Caco-2 (cell line): ENCODE measurements around the gene CSF1. TPM values are rescaled to one million over a fixed set of nuclear protein-coding genes. Genes with fewer than 3 reads are reported as not detected.

Experiments used
- BruUV-seq: library from RNA; stranded (reverse); fragments of 400-500 nt; replicated peaks from 2 replicates; lab custom pipeline; 2021; lab: Mats Ljungman, UMichigan
- CTCF ChIA-PET: fragments of 300-600 bp; sonication (Branson Sonifier 250); formaldehyde crosslinking; loops from one replicate; lab custom pipeline; 2022; ENCODE audit warnings: antibody characterized with exemption; lab: Charles Lee
- POLR2A ChIA-PET: fragments of 300-600 bp; sonication (Branson Sonifier 250); formaldehyde crosslinking; loops from one replicate; lab custom pipeline; 2022; ENCODE audit warnings: antibody characterized with exemption; lab: Charles Lee
- DNase-seq, 2 experiments: peaks; one replicate each; pipeline versions ENCODE4 v3.0.0 to v3.0.0-alpha.2; 2020 to 2022
- H3K27me3 ChIP-seq: replicated peaks from 2 replicates; pipeline ENCODE4 v1.6.0; 2011; ENCODE audit warnings: low read length; ENCODE audit not compliant: control insufficient read depth, insufficient read depth
- H3K36me3 ChIP-seq: 2 replicates; pipeline ENCODE4 v1.5.1; 2011; ENCODE audit warnings: low read length; ENCODE audit not compliant: control insufficient read depth, insufficient read depth
- H3K4me1 ChIP-seq: fragments of 250-450 bp; sonication (Bioruptor Pico); 2 replicates; pipeline ENCODE4 v1.5.1; 2020; ENCODE audit warnings: mild to moderate bottlenecking
- H3K4me3 ChIP-seq: 2 replicates; pipeline ENCODE4 v1.5.1; 2011; ENCODE audit warnings: low read depth, mild to moderate bottlenecking, control low read depth, low read length
- H3K9me3 ChIP-seq: fragments of 250-450 bp; sonication (Bioruptor Pico); 2 replicates; pipeline ENCODE4 v1.5.1; 2020; ENCODE audit warnings: mild to moderate bottlenecking, moderate library complexity
- H3K27ac Mint-ChIP-seq: one replicate; pipeline ENCODE4 v1.8.0; 2022; ENCODE audit warnings: mixed read lengths; ENCODE audit not compliant: unreplicated experiment
- H3K27me3 Mint-ChIP-seq: one replicate; pipeline ENCODE4 v1.8.0; 2022; ENCODE audit warnings: mixed read lengths; ENCODE audit not compliant: insufficient read depth, unreplicated experiment
- H3K36me3 Mint-ChIP-seq: one replicate; pipeline ENCODE4 v1.8.0; 2022; ENCODE audit warnings: mild to moderate bottlenecking, mixed read lengths; ENCODE audit not compliant: insufficient read depth, unreplicated experiment
- H3K4me1 Mint-ChIP-seq: one replicate; pipeline ENCODE4 v1.8.0; 2022; ENCODE audit warnings: low read depth, mixed read lengths; ENCODE audit not compliant: unreplicated experiment
- H3K4me3 Mint-ChIP-seq: one replicate; pipeline ENCODE4 v1.8.0; 2022; ENCODE audit warnings: mild to moderate bottlenecking, moderate library complexity, mixed read lengths; ENCODE audit not compliant: unreplicated experiment
- H3K9me3 Mint-ChIP-seq: one replicate; pipeline ENCODE4 v1.8.0; 2022; ENCODE audit warnings: mixed read lengths; ENCODE audit not compliant: unreplicated experiment
- intact Hi-C: fragments of 100-400 bp; cut with micrococcal nuclease; formaldehyde crosslinking; loops from one replicate; pipeline ENCODE4 v1.10.0; 2022; ENCODE audit not compliant: unreplicated experiment
- total RNA-seq: library from RNA; stranded (reverse); gene quantifications from 2 replicates; pipeline ENCODE4 v1.2.3, GENCODE V29; 2022
- TF ChIP-seq, protein P1 (sequence below), 2 experiments: fragments of 200-600 bp in 1 of 2; IDR thresholded peaks; 1 replicate in 1 of 2; 2 replicates in 1 of 2; pipeline versions ENCODE4 v1.5.1 to v1.8.0; 2011 to 2022; ENCODE audit warnings: antibody characterized with exemption in 1 of 2, control low read depth in 1 of 2, inconsistent platforms in 1 of 2, low read depth in 1 of 2, low read length in 1 of 2, mild to moderate bottlenecking in 1 of 2, moderate library complexity in 1 of 2; ENCODE audit not compliant: insufficient read depth in 1 of 2, severe bottlenecking in 1 of 2, unreplicated experiment in 1 of 2

The CSF1 gene
- total RNA-seq, 1 experiment from 2014 or later = 3.9 TPM

- Mint-ChIP-seq H3K9me3 (peaks cover 19% of the 10 kb centered on the region), H3K4me3 (peak overlapping the region; percentile 33), H3K27ac (peak overlapping the region; percentile 84), H3K36me3 (no peaks in the 10 kb centered on the region), H3K27me3 (no peaks in the 10 kb centered on the region), H3K4me1 (peaks cover 22% of the 10 kb centered on the region)
- no peaks in the 10 kb centered on the region for H3K36me3 ChIP-seq
- no peak for DNase-seq
- peaks cover 37% of the 10 kb centered on the region for H3K4me1 ChIP-seq
- BruUV-seq = no TSS peak
- TF ChIP-seq, protein P1, sequence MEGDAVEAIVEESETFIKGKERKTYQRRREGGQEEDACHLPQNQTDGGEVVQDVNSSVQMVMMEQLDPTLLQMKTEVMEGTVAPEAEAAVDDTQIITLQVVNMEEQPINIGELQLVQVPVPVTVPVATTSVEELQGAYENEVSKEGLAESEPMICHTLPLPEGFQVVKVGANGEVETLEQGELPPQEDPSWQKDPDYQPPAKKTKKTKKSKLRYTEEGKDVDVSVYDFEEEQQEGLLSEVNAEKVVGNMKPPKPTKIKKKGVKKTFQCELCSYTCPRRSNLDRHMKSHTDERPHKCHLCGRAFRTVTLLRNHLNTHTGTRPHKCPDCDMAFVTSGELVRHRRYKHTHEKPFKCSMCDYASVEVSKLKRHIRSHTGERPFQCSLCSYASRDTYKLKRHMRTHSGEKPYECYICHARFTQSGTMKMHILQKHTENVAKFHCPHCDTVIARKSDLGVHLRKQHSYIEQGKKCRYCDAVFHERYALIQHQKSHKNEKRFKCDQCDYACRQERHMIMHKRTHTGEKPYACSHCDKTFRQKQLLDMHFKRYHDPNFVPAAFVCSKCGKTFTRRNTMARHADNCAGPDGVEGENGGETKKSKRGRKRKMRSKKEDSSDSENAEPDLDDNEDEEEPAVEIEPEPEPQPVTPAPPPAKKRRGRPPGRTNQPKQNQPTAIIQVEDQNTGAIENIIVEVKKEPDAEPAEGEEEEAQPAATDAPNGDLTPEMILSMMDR (IDR thresholded peaks at IDR 0.05; ENCODE audit: insufficient read depth in 1 of 2, low read depth in 1 of 2, low read length in 1 of 2, severe bottlenecking in 1 of 2, unreplicated experiment in 1 of 2) = no peak
- intact Hi-C loops = loop anchor here (1.0 to 5.0 kb wide), 3 partner anchors 13 to 35 kb away; partner anchors contain the start of gene AHCYL1
- ChIA-PET CTCF (interaction anchor here (1.2 kb wide), 2 partner anchors 13 to 37 kb away, joined by 4 to 10 read pairs; partner anchors contain the start of gene AHCYL1), POLR2A (interaction anchor here (1.9 kb wide), 1 partner anchor 12 kb away, joined by 8 read pairs; no protein-coding TSS in a partner anchor)
- no peaks in the 10 kb centered on the region for H3K9me3 ChIP-seq
- H3K27me3 ChIP-seq = no peaks in the 10 kb centered on the region
- no peak overlapping the region for H3K4me3 ChIP-seq
Observed at GRCh38 chr1:109947582-109948284, 37.1 kb downstream of the CSF1 start.

DNA sequence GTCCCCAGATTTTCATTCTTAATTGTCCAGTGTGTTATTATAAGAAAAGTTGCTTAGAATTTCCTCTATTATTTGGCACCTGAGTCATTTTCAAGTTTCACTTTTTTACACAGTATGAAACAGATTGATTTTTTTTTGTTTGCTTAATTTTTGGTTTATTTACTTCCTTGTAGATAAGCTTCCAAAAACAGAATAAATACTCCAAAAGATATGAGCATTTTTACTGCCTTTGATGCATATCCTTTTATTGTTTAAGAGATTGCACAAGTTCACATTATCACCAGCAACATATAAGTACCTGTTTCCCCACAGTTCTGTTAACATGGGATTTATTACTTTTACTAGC is 37.6 kb downstream of the CSF1 start:
- Histone ChIP-seq H3K4me3 (no peak overlapping the region), H3K36me3 (no peaks in the 10 kb centered on the region), H3K27me3 (no peaks in the 10 kb centered on the region), H3K4me1 (peaks cover 41% of the 10 kb centered on the region), H3K9me3 (no peaks in the 10 kb centered on the region)
- Mint-ChIP-seq H3K4me1 (peaks cover 22% of the 10 kb centered on the region), H3K27ac (peak overlapping the region; percentile 84), H3K4me3 (no peak overlapping the region), H3K9me3 (peaks cover 19% of the 10 kb centered on the region), H3K36me3 (no peaks in the 10 kb centered on the region), H3K27me3 (no peaks in the 10 kb centered on the region)
- TF ChIP-seq, protein P1 (IDR thresholded peaks at IDR 0.05; ENCODE audit: insufficient read depth in 1 of 2, low read depth in 1 of 2, low read length in 1 of 2, severe bottlenecking in 1 of 2, unreplicated experiment in 1 of 2) = no peak
- ChIA-PET POLR2A (interaction anchor here (1.9 kb wide), 1 partner anchor 12 kb away, joined by 8 read pairs; no protein-coding TSS in a partner anchor), CTCF (interaction anchor here (1.2 kb wide), 2 partner anchors 12 to 36 kb away, joined by 4 to 10 read pairs; partner anchors contain the start of gene AHCYL1)
- no peak for DNase-seq
- intact Hi-C loops = loop anchor here (1.0 to 5.0 kb wide), 3 partner anchors 12 to 34 kb away; partner anchors contain the start of gene AHCYL1
- BruUV-seq = no TSS peak

GRCh38 chr1:109950038-109950437 is 39.4 kb downstream of the CSF1 start:
- Mint-ChIP-seq H3K4me3 (no peak overlapping the region), H3K27ac (no peak overlapping the region), H3K36me3 (no peaks in the 10 kb centered on the region), H3K4me1 (peaks cover 22% of the 10 kb centered on the region), H3K9me3 (peaks cover 10% of the 10 kb centered on the region), H3K27me3 (no peaks in the 10 kb centered on the region)
- intact Hi-C loops = no loop called here
- CTCF ChIA-PET = interaction anchor here (0.6 kb wide), 1 partner anchor 19 kb away, joined by 3 read pairs; no protein-coding TSS in a partner anchor
- Histone ChIP-seq H3K4me1 (peaks cover 54% of the 10 kb centered on the region), H3K27me3 (no peaks in the 10 kb centered on the region), H3K36me3 (no peaks in the 10 kb centered on the region), H3K9me3 (no peaks in the 10 kb centered on the region), H3K4me3 (no peak overlapping the region)
- POLR2A ChIA-PET = no interaction called here
- no TSS peak for BruUV-seq
- TF ChIP-seq, protein P1 (IDR thresholded peaks at IDR 0.05; ENCODE audit: insufficient read depth in 1 of 2, low read depth in 1 of 2, low read length in 1 of 2, severe bottlenecking in 1 of 2, unreplicated experiment in 1 of 2) = no peak
- no peak for DNase-seq
